Activated CD8-positive, alpha-beta memory T cell treated with anti-CD3 and anti-CD28 coated beads, Interleukin-2, amount 50 U/mL, for 4 hours (primary cell): ENCODE data around the gene MAD1L1.

ENCODE experiments used
- DNase-seq: peaks from one replicate; pipeline ENCODE4 v3.0.0-alpha.2; 2020

MAD1L1 gene

GRCh38 chr7:1947586-1948217, 285.0 kb downstream of the MAD1L1 start:
- no peak for DNase-seq

GRCh38 chr7:1946773-1947450, 285.8 kb downstream of the MAD1L1 start:
- no peak for DNase-seq

GRCh38 chr7:1946025-1946772, 286.5 kb downstream of the MAD1L1 start:
- DNase-seq, result no peak

GRCh38 chr7:1945558-1945957, 287.2 kb downstream of the MAD1L1 start:
- no peak for DNase-seq

GRCh38 chr7:1944619-1945210, 288.0 kb downstream of the MAD1L1 start:
- DNase-seq, result no peak

GRCh38 chr7:1943933-1944618, 288.7 kb downstream of the MAD1L1 start:
- DNase-seq, result no peak

- DNase-seq, result no peak
Measured at GRCh38 chr7:1943326-1943725, 289.4 kb downstream of the MAD1L1 start.

- no peak for DNase-seq
Measured at GRCh38 chr7:1942941-1943289, 289.8 kb downstream of the MAD1L1 start.

GRCh38 chr7:1942243-1942940, 290.4 kb downstream of the MAD1L1 start:
- no peak for DNase-seq

- no peak for DNase-seq
Measured at GRCh38 chr7:1941464-1942242, 291.1 kb downstream of the MAD1L1 start.

- no peak for DNase-seq
Measured at GRCh38 chr7:1940863-1941262, 291.9 kb downstream of the MAD1L1 start.

GRCh38 chr7:1940402-1940786, 292.4 kb downstream of the MAD1L1 start:
- DNase-seq, result peak; percentile 86

- DNase-seq, result peak; percentile 39
Measured at GRCh38 chr7:1939434-1940401, 293.0 kb downstream of the MAD1L1 start.

- DNase-seq, result no peak
Measured at GRCh38 chr7:1938788-1939433, 293.8 kb downstream of the MAD1L1 start.

GRCh38 chr7:1937252-1937605, 295.5 kb downstream of the MAD1L1 start:
- DNase-seq, result no peak

GRCh38 chr7:1936531-1937251, 296.1 kb downstream of the MAD1L1 start:
- no peak for DNase-seq

GRCh38 chr7:1936006-1936310, 296.8 kb downstream of the MAD1L1 start:
- no peak for DNase-seq

- DNase-seq, result no peak
Measured at GRCh38 chr7:1935176-1936005, 297.4 kb downstream of the MAD1L1 start.

- no peak for DNase-seq
Measured at GRCh38 chr7:1934756-1935155, 298.0 kb downstream of the MAD1L1 start.
